ENCODE results near the gene BUB1B.

The BUB1B gene

DNA sequence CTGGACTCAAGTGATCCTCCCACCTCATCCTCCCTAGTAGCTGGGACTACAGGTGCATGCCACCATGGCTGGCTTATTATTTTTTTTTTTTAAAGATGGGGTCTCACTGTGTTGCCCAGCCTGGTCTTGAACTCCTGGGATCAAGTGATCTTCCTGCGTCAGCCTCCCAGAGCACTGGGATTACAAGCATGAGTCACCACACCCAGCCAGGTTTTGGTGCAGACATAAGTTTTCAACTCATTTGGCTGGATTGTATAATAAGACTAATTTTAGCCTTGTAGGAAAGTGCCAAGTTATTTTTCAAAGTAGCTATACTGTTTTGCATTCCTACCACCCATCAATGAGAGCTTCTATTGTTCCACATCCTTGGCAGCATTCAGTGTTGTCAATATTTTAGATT, 32.1 kb downstream of the BUB1B start:
- DNase-seq, result no peak

- DNase-seq, result no peak
These were observed 36.6 kb downstream of the BUB1B start for GRCh38 chr15:40197434-40197833.

DNA sequence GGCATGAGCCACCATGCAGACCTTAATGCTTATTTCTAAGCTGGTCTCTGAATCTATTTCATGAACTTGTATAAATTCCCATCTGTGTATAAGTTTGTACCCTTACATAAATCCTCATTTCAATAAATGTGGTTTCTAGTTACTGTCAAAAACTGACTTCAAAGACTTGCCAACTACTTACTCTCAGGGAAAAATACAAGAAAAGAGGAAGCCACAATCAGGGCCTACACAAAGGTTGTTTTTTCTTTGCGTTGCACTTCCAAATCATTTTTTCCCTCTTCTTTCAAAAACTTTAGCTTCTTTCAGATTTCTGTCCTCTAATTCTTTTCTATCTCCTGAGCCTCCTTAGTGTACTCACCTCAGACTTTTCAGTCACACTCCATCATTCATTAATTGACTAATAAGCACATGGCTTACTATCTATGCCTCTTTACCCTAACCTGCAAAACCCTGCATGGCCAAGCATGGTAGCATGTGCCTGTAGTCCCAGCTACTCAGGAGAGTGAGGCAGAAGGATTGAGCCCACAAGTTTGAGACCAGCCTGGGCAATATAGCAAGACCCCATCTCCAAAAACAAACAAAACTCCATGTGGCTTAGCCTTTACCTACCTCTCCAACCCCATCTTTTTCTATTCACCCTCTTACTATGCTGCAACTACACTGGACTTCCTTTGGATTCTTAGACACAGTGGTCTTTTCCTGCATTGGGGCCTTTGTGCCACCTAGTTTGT, 37.7 kb downstream of the BUB1B start:
- DNase-seq, result no peak

- no peak for DNase-seq
These were observed 43.2 kb downstream of the BUB1B start for GRCh38 chr15:40204100-40204499.

- peak; percentile 55 for DNase-seq
These were observed 56.4 kb downstream of the BUB1B start for GRCh38 chr15:40217166-40217824.

GRCh38 chr15:40219801-40220200, 58.9 kb downstream of the BUB1B start:
- DNase-seq, result no peak

DNA sequence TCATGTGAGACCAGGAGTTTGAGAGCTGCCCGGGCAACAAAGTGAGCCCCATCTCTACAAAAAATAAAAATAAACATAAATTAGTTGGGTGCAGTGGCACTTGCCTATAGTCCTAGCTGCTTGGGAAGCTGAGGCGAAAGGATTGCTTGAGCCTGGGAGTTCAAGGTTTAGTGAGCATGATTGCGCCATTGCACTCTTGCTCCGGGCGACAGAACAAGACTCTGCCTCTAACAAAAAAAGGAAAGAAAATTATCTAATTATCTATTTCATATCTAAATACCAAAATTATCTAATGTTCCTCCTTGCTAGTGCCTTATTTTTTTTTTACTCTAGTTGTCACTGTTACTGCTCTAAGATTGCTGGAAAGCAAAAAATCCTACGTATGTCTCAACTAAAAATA, 61.3 kb downstream of the BUB1B start:
- DNase-seq, result no peak

DNA sequence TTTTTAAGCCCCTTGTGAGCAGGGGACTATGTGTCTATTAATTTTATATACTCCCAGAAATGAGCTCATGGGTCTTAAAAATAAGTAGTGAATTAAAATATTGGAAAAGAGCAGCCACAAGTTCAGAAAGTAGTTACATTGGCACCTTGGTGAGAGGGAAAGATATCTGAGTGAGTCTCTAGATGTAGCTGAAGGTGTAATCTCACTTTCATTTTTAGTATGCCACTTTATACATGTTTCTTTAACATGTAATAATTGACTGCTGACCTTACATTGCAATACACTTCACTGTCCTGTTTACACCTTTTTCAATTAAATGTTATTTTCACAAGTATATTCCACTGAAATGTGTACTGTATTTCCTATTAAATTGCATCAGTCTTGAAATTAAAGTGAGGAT, 65.9 kb downstream of the BUB1B start:
- DNase-seq, result no peak

DNA sequence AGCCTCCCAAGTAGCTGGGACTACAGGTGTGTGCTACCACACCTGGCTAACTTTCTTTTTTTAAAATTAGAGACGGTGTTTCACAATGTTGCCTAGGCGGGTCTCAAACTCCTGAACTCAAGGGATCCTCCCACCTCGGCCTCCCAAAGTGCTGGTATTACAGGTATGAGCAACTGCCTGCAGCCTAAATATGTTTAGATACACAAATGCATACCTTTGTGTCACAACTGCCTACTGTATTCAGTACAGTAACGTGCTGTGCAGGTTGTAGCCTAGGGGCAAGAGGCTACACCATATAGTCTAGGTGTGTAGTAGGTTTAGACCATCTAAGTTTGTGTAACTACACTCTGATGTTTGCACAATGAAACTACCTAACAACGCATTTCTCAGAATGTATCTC, 68.4 kb downstream of the BUB1B start:
- DNase-seq, result no peak

DNA sequence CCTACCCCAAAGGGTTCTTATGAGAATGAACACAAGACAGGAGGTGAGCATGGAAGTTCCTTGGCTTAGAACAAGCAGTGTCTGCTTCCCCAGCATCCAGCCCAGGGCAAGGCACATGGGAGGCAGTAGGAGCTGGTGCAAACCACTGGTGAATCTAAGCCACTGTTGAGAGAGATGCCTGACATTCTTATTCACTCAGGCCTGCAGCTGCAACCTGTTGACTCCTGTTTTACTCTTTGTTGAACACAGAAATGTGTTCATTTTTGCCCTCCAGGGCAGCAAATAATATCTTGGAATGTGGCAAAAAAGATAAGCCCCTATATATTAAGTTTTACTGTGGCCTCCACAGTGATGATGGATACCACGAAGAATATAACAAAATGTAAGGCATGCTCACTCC, 69.1 kb downstream of the BUB1B start:
- DNase-seq, result no peak

GRCh38 chr15:40232625-40233070, 71.8 kb downstream of the BUB1B start:
- DNase-seq, result no peak

- no peak for DNase-seq
These were observed 73.1 kb downstream of the BUB1B start for GRCh38 chr15:40233727-40234577.

DNA sequence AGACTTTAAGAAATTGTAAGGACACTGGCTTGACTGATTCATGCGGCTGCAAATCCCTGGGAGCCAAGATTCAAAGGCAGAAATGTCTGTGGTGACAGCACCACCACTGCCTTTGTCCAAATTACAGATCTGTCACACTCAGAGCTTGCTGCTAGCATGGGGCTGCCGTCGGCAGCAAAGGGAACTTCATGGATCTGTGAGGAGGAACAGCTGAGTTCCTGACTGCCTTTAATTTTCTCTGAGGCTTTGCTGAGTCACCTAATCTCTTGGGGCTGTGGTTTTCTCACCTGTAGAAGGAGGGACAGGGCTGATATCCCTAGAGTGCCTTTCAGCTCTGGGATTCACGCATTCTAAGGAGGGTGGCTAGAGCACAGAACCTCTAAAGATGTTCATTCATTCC, 73.9 kb downstream of the BUB1B start:
- no peak for DNase-seq

DNA sequence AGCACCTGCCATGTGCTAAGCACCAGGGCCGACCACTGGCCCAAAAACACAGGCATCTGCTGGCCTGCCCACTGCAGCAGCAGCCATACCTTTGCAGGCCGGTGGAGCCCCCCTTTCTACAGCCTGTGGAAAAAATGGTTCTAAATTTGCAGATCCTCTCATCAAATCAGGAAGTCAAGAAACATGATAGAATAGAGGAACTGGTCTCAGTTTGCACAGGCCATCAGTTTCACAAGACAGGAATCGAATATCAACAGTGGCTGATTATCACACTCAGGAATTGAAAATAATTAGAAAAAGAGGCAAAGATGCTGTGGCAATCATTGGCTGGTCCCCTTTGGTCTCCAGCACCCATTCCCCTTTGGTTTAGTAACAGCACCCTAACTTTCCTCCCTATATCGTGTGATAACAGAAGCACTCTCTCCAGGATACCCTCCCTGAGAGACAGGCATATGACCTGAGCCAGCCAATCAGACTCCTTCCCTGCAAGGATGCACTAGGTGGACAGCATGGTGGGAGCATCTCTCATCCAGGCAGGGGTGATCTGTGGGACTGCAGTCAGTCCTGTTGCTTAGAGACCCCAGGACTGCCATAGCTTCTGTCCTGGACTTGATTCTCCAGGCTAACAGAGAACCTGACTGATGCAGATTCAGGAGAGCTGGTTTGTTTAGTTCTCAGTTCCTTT, 74.5 kb downstream of the BUB1B start:
- peak; percentile 34 for DNase-seq

GRCh38 chr15:40238532-40239403, 77.9 kb downstream of the BUB1B start, which contains the start of gene PAK6:
TSS of gene PAK6 (plus strand) at chr15:40239063. CDS start at chr15:40264786, 25,723 bp downstream.
- no peak for DNase-seq

GRCh38 chr15:40239404-40239692, 78.5 kb downstream of the BUB1B start:
- no peak for DNase-seq

GRCh38 chr15:40239693-40240618, 79.1 kb downstream of the BUB1B start:
- DNase-seq, result no peak

DNA sequence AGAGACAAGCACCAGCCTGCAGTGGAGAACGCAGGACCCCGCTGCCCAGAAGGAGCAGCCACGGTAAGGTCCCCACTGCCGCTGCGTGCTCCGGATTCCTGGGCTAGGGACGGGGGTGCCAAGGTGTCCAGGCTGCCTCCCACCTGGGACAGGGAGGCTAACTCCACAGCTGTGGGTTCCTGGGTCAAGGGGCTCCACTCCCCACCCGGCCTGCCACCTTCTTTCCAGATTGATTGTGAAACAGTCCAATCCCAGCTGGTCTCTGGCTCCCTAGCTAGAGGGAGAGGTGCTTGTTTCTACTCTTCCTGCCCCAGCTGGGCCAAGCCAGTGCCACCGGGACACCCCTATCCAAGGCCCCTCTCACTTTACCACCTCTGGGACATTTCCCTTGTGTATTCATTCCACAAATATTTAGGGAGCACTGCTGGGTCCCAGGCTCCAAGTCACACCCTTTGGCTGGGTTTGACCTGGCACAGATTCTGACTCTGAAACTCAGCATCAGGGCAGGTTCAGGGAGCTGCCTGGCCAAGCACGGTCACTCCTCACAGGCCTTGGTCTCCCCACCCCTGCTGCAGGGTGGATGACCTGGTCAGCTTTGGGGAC, 79.9 kb downstream of the BUB1B start:
- no peak for DNase-seq

- DNase-seq, result no peak
These were observed 80.7 kb downstream of the BUB1B start for GRCh38 chr15:40241269-40242212.

Data from GDM1 (cell line).